Measurements from ENCODE around the gene RNGTT.

DNA sequence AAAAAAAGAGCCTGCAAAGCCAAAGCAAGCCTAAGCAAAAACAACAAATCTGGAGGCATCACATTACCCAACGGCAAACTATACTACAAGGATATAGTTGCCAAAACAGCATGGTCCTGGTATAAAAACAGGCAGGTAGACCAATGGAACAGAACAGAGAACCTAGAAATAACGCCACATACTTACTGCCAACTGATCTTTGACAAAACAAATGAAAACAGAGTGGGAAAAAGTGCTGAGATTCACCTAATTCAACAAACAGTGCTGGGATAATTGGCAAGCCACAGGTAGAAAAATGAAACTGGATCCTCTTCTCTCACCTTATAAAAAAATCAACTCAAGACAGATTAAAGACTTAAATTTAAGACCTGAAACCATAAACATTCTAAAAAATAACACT, 291.8 kb downstream of the RNGTT start:
- no peak for TF ChIP-seq PAX8 (IDR thresholded peaks at IDR 0.05)
- TF ChIP-seq, protein P1, sequence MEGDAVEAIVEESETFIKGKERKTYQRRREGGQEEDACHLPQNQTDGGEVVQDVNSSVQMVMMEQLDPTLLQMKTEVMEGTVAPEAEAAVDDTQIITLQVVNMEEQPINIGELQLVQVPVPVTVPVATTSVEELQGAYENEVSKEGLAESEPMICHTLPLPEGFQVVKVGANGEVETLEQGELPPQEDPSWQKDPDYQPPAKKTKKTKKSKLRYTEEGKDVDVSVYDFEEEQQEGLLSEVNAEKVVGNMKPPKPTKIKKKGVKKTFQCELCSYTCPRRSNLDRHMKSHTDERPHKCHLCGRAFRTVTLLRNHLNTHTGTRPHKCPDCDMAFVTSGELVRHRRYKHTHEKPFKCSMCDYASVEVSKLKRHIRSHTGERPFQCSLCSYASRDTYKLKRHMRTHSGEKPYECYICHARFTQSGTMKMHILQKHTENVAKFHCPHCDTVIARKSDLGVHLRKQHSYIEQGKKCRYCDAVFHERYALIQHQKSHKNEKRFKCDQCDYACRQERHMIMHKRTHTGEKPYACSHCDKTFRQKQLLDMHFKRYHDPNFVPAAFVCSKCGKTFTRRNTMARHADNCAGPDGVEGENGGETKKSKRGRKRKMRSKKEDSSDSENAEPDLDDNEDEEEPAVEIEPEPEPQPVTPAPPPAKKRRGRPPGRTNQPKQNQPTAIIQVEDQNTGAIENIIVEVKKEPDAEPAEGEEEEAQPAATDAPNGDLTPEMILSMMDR (IDR thresholded peaks at IDR 0.05 in 2 of 3, conservative IDR thresholded peaks at IDR 0.05 in 1 of 3; ENCODE audit: control insufficient read depth in 2 of 3, extremely low read depth in 1 of 3, insufficient read depth in 1 of 3, low read depth in 3 of 3, low read length in 3 of 3) = no peak
- TF ChIP-seq SP1 (IDR thresholded peaks at IDR 0.05; ENCODE audit: low read depth, low read length) = no peak
- TF ChIP-seq CHD4 (IDR thresholded peaks at IDR 0.05) = no peak
- TF ChIP-seq PML (IDR thresholded peaks at IDR 0.05; ENCODE audit: low read length) = no peak
- no peak for TF ChIP-seq MYC (IDR thresholded peaks at IDR 0.05; ENCODE audit: insufficient read depth, insufficient read length, insufficient replicate concordance, low read length, severe bottlenecking)
- TF ChIP-seq IKZF1 (conservative IDR thresholded peaks at IDR 0.05) = no peak
- TF ChIP-seq NFIC (IDR thresholded peaks at IDR 0.05; ENCODE audit: low read depth, low read length) = no peak
- no peak for TF ChIP-seq CEBPB (IDR thresholded peaks at IDR 0.05; ENCODE audit: borderline replicate concordance in 1 of 2, low read depth in 2 of 2, low read length in 2 of 2)
